GM18502 (cell line): ENCODE results near the gene CTSH.

Source experiments
- ATAC-seq: cut with Tn5 transposase; IDR thresholded peaks from one replicate; pipeline ENCODE4 v1.9.1; 2021; ENCODE audit warnings: mild to moderate bottlenecking; ENCODE audit not compliant: unreplicated experiment, poor library complexity

The CTSH gene, protein sequence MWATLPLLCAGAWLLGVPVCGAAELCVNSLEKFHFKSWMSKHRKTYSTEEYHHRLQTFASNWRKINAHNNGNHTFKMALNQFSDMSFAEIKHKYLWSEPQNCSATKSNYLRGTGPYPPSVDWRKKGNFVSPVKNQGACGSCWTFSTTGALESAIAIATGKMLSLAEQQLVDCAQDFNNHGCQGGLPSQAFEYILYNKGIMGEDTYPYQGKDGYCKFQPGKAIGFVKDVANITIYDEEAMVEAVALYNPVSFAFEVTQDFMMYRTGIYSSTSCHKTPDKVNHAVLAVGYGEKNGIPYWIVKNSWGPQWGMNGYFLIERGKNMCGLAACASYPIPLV

GRCh38 chr15:78944669-78945407 lies at the start of gene CTSH:
TSS of gene CTSH (minus strand) at chr15:78945046. CDS start at chr15:78944981, 65 bp downstream.
- ATAC-seq, result peak; percentile 61

GRCh38 chr15:78993931-78994530 lies 49.2 kb upstream of the CTSH start:
- no peak for ATAC-seq

DNA sequence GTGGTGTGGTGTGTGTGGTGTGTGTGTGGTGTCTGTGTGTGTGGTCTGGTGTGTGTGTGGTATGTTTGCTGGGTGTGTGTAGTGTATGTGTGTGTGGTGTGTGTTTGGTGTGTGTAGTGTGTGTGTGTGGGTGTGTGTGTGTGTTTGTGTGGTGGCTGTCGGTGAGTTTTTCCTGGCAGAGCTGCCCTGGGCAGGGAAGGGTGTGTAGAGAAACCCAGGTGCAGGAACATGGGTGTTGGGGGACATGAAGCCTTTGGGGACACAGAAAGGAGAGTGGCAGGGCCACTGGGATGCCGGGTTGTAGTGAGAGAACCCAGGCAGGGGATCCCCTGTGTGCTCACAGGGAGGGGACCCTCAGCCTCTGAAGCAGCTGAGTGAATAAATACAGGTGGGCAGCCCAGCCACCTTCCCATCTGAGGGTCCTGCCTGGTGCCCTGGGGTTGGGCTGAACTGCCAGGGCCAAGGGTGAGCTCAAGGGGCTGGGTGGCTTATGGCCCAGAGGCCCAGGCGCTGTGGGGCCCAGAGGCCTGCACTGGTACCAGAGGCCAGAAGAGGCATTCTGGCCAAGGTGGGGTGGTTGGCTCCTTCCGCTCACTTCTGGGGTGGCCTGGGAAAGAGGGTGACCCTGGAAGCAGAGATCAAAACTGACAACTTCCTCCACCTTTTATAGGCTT lies 48.5 kb upstream of the CTSH start:
- no peak for ATAC-seq

GRCh38 chr15:78992416-78993256 lies 47.8 kb upstream of the CTSH start:
- ATAC-seq, result no peak

GRCh38 chr15:78991879-78992278 lies 47.0 kb upstream of the CTSH start:
- no peak for ATAC-seq

DNA sequence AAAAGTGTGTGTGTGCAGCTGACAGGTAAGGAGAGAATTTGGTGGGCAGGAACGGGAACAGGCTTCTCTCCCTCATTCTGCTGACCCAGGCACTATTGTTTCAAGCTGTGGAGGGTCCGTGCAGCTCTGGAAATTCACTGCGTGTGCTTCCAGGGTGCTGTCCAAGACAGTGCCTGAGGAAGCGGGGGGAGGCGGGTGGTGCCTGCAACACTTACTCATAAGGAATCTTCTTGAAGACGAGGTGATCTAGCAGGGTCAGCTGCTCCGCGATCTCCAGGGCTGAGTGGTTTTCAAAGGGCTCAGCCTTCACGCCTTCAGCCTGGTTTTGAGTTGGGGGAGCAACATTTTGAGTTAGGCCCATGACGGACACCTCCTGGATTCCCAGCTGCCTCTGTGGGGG lies 46.6 kb upstream of the CTSH start:
- ATAC-seq, result no peak

- ATAC-seq, result no peak
These were observed 45.4 kb upstream of the CTSH start for GRCh38 chr15:78990278-78990677.

- ATAC-seq, result no peak
These were observed 44.9 kb upstream of the CTSH start for GRCh38 chr15:78989701-78990240.

DNA sequence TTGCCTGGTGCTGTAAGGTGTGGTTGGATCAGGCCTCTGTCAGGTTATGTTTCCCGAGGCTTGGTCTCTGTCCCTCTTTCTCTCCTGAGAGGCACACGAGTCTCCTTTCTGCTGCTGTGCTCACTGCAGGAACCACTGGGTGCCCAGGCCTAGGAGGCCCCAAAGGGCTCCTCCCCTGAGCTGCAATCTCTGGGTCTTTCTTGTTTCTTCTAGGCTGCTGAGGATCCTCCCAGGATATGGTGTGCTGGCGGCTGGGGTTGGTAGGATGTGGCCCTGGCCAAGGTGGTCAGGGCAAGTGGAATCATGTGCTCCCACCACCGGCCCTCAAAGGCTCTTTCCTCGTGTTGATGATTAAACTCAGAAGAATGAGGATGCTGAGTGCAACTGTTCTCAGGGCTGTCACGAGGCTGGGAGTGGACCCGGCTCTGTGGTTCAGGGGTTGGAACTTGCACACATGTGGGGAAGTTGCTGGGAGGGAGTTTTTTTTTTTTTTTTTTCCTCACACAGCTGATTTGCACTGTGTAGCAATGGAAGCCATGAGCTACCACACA lies 43.6 kb upstream of the CTSH start:
- no peak for ATAC-seq

DNA sequence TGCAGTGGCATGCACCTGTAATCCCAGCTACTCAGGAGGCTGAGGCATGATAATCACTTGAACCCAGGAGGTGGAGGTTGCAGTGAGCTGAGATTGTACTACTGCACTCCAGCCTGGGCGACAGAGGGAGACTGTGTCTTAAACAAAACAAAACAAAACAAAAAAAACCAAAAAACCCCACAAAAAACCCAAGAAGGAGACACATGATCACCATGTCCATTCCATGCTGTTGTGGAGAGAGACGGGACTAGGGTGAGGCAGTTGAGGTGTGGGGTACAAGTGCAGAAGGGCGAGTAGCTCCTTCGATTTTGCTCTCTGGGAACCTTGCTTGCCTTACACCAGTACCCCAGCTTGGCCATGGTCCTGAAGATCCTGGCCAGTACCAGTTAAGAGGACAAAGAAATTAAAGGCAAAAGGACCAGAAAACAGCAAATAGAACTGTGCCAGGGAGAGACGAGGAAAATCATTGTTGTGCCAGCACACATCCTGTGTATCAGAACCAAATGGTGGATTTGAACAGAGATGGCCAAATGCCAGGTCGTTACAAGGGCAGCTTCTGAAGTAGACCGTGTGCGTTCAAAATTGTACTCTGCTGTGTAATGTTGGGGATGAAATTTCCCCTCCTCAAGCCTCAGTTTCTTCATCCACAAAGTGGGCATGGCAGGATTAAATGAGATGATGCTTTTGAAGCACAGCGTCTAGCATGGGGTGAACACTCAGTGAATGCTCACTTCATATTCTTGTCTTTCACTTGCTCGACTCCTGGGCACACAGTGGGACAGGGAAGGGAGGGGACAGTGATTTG lies 42.9 kb upstream of the CTSH start:
- no peak for ATAC-seq

DNA sequence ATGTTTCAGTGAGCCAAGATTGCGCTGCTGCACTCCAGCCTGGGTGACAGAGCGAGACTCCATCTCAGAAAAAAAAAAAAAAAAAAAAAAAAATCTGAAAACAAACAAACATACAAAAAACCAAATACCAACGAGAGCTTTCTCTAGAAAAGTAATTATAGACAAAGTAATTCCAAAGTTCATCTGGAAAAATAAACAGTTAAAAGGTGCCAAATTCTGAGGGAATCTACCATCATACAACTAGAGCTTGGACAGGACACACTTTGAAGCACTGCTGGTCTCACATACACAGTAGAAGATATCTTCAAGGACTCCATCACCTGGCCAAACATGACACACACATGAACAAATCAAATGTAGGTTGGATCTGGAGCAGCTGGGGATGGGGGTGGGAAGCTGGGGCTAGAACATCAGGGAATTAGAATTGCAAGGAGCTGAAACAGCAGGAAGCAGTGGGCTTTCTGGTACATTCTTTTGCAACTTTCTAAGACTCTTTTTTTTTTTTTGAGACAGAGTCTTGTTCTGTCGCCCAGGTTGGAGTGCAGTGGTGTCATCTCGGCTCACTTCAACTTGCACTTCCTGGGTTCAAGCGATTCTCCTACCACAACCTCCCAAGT lies 41.1 kb upstream of the CTSH start:
- no peak for ATAC-seq

- ATAC-seq, result no peak
These were observed 39.2 kb upstream of the CTSH start for GRCh38 chr15:78984041-78984440.

GRCh38 chr15:78983146-78983918 lies 38.5 kb upstream of the CTSH start:
- no peak for ATAC-seq

GRCh38 chr15:78982736-78983135 lies 37.9 kb upstream of the CTSH start:
- ATAC-seq, result no peak

- no peak for ATAC-seq
These were observed 36.9 kb upstream of the CTSH start for GRCh38 chr15:78981532-78982313.

- no peak for ATAC-seq
These were observed 34.8 kb upstream of the CTSH start for GRCh38 chr15:78979456-78980320.
